ENCODE data around the gene FMC1. TPM values are rescaled to one million over a fixed set of nuclear protein-coding genes. Genes with fewer than 3 reads are reported as not detected.
A peak's percentile ranks its signal among the peaks of the same experiment; 100 is the strongest.
"Not testable (repeated sequence)": the region's sequence is repeated elsewhere in the genome, so short reads cannot be mapped to it uniquely, and the experiment has no call there.

The FMC1 gene
- total RNA-seq, 1 donor from 2014 or later, result 6.0 TPM

DNA sequence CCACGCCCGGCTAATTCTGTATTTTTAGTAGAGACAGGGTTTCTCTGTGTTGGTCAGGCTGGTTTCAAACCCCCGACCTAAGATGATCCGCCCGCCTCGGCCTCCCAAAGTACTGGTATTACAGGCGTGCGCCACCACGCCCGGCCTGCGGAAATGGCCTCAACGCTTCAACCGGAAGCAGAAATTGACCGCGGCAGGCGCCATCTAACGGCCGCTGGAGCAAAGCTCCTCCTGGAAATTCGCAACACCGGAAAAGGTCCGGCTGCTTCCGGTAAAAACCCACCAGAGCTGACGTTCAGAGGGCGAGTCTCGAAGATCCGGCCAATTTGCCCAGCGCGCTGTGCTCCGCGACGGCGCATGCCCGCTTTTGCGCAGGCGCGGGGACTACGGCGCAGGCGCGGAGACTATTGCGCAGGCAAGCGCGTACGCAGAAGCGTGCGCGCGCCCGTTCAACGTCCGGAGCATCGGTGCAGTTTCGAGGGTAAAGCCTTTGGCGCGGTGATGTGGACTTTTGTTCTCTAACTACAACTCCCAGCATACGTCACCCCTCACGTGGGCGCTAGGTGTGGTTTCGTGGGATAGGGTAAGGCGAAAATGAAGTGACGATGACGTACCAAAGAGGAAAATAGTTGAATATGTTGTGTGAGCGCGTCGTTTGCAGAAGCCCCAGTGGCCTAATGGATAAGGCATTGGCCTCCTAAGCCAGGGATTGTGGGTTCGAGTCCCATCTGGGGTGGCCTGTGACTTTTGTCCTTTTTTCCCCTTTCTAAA is 915 bp upstream of the FMC1 start:
- H3K4me3 ChIP-seq (ENCODE audit: low read depth, low read length), result peak overlapping the region; percentile 89
- TF ChIP-seq, protein P1, sequence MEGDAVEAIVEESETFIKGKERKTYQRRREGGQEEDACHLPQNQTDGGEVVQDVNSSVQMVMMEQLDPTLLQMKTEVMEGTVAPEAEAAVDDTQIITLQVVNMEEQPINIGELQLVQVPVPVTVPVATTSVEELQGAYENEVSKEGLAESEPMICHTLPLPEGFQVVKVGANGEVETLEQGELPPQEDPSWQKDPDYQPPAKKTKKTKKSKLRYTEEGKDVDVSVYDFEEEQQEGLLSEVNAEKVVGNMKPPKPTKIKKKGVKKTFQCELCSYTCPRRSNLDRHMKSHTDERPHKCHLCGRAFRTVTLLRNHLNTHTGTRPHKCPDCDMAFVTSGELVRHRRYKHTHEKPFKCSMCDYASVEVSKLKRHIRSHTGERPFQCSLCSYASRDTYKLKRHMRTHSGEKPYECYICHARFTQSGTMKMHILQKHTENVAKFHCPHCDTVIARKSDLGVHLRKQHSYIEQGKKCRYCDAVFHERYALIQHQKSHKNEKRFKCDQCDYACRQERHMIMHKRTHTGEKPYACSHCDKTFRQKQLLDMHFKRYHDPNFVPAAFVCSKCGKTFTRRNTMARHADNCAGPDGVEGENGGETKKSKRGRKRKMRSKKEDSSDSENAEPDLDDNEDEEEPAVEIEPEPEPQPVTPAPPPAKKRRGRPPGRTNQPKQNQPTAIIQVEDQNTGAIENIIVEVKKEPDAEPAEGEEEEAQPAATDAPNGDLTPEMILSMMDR (conservative IDR thresholded peaks at IDR 0.05; ENCODE audit: low read depth, low read length), result peak; percentile 73
- peak; percentile 97 for DNase-seq (ENCODE audit: low read depth)

DNA sequence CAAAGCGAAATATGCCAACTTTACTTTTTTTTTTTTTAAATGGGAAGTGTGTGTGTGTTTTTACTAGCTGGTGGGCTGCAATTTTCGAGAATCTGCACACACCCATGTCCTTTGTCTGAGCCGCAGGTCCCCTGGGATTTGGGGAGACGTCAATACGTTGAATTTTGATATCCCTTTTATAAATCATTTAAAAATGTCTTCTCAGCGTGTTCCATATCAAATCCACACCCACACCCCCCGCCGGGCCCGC is 404 bp upstream of the FMC1 start:
- no peak for DNase-seq (ENCODE audit: low read depth)
- peak overlapping the region; percentile 89 for H3K4me3 ChIP-seq (ENCODE audit: low read depth, low read length)
- TF ChIP-seq, protein P1 (conservative IDR thresholded peaks at IDR 0.05; ENCODE audit: low read depth, low read length), result no peak

GRCh38 chr7:139341776-139342226 is 664 bp downstream of the FMC1 start:
- DNase-seq (ENCODE audit: low read depth), result no peak
- TF ChIP-seq, protein P1 (conservative IDR thresholded peaks at IDR 0.05; ENCODE audit: low read depth, low read length), result no peak
- peak overlapping the region; percentile 89 for H3K4me3 ChIP-seq (ENCODE audit: low read depth, low read length)

- DNase-seq (ENCODE audit: low read depth), result no peak
- TF ChIP-seq, protein P1 (conservative IDR thresholded peaks at IDR 0.05; ENCODE audit: low read depth, low read length), result no peak
- no peak overlapping the region for H3K4me3 ChIP-seq (ENCODE audit: low read depth, low read length)
Observed at GRCh38 chr7:139345042-139345441, 3.9 kb downstream of the FMC1 start.

DNA sequence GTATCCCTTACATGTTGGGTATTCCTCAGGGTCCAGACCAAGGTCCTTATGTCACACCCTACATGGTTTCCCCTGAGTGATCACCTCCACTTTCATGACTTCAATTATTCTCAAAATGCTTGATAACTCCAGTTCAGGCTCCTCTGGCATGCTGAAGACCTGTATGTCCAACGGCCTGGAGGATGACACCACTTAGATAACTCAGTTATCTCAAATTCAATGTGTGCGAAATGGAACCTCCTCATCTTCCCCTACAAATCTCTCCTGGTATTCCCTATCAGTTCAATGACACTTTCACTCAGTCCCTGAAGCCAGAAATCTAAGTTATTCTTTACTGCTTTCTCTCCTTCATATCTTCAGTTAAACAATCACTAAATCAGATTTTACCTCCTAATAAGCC is 9.9 kb downstream of the FMC1 start:
- DNase-seq (ENCODE audit: low read depth), result no peak
- TF ChIP-seq, protein P1 (conservative IDR thresholded peaks at IDR 0.05; ENCODE audit: low read depth, low read length), result no peak
- H3K4me3 ChIP-seq (ENCODE audit: low read depth, low read length), result no peak overlapping the region

DNA sequence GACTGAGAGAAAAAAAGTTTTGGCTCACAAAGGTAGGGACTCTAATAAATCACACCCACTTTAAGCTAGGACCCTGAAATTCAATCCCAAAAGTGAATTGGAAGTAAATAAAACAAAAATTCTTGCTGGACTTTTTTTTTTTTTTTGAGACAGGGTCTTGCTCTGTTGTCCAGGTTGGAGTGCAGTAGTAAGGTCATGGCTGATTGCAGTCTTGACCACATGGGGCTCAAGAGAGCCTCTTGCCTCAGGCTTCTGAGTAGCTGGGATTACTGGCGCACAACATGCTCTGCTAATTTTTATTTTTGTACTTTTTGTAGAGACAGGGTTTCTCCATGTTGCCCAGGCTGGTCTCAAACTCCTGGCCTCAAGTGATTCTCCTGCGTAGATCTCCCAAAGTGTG is 13.6 kb downstream of the FMC1 start:
- TF ChIP-seq, protein P1 (conservative IDR thresholded peaks at IDR 0.05; ENCODE audit: low read depth, low read length), result no peak
- H3K4me3 ChIP-seq (ENCODE audit: low read depth, low read length), result no peak overlapping the region
- DNase-seq (ENCODE audit: low read depth), result no peak

DNA sequence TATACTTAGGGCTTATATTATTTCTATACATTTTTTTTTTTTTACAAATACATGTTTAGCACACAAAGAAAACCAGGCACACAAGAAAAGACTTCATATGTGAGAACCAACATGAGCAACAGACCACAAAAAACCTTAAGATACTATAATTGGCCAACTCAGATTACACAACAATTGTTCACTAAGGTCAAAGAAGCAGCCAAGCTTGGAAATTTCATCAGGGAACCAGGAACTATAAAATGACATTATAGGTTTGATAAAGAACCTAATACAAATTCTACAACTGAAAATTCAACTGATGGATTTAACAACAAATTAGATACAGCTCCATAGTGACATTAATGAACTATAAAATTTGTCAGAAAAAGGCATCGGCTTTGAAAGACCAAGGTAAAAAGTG is 14.2 kb downstream of the FMC1 start:
- TF ChIP-seq, protein P1 (conservative IDR thresholded peaks at IDR 0.05; ENCODE audit: low read depth, low read length), result no peak
- no peak for DNase-seq (ENCODE audit: low read depth)
- no peak overlapping the region for H3K4me3 ChIP-seq (ENCODE audit: low read depth, low read length)

GRCh38 chr7:139357729-139358506 is 16.8 kb downstream of the FMC1 start:
- not testable (repeated sequence) for DNase-seq (ENCODE audit: low read depth)
- peak overlapping the region; percentile 87 for H3K4me3 ChIP-seq (ENCODE audit: low read depth, low read length)
